Parathyroid adenoma (tissue), 2 donors: ENCODE measurements around the gene HRCT1.

ENCODE experiments used
- H2AFZ ChIP-seq: fragments of 300-600 bp; sonication (generic); one replicate; pipeline ENCODE4 v1.7.0; 2017; ENCODE audit warnings: antibody characterized with exemption, mild to moderate bottlenecking
- H3K27ac ChIP-seq: fragments of 300-600 bp; sonication (generic); one replicate; pipeline ENCODE4 v1.7.0; 2017
- H3K27me3 ChIP-seq: fragments of 300-600 bp; sonication (generic); one replicate; pipeline ENCODE4 v1.7.0; 2017; ENCODE audit warnings: low read length; ENCODE audit not compliant: control insufficient read depth, insufficient read depth
- H3K36me3 ChIP-seq: fragments of 300-600 bp; sonication (generic); one replicate; pipeline ENCODE4 v1.7.0; 2017; ENCODE audit warnings: low read length; ENCODE audit not compliant: control insufficient read depth, insufficient read depth
- H3K4me1 ChIP-seq: fragments of 300-600 bp; sonication (generic); one replicate; pipeline ENCODE4 v1.7.0; 2017; ENCODE audit warnings: control low read depth
- H3K4me2 ChIP-seq: fragments of 300-600 bp; sonication (generic); one replicate; pipeline ENCODE4 v1.7.0; 2017; ENCODE audit warnings: low read length
- H3K4me3 ChIP-seq: fragments of 300-600 bp; sonication (generic); one replicate; pipeline ENCODE4 v1.7.0; 2017; ENCODE audit warnings: low read depth, low read length
- H3K79me2 ChIP-seq: fragments of 300-600 bp; sonication (generic); one replicate; pipeline ENCODE4 v1.7.0; 2017; ENCODE audit warnings: control low read depth
- H3K9ac ChIP-seq: fragments of 300-600 bp; sonication (generic); one replicate; pipeline ENCODE4 v1.7.0; 2017; ENCODE audit warnings: mild to moderate bottlenecking
- H3K9me3 ChIP-seq: fragments of 300-600 bp; sonication (generic); one replicate; pipeline ENCODE4 v1.7.0; 2017; ENCODE audit warnings: low read length; ENCODE audit not compliant: control insufficient read depth
- CTCF ChIP-seq: fragments of 300-600 bp; sonication (generic); IDR thresholded peaks from one replicate; pipeline ENCODE4 v1.7.0; 2017; ENCODE audit warnings: antibody characterized with exemption, mild to moderate bottlenecking
- donor health status: primary hyperparathyroidism.

HRCT1 gene

GRCh38 chr9:35859310-35859989, 46.6 kb upstream of the HRCT1 start:
- no peak overlapping the region for H3K27ac ChIP-seq
- peaks cover 4% of the 10 kb centered on the region for H3K4me1 ChIP-seq
- no peak overlapping the region for H3K4me3 ChIP-seq
- H3K79me2 ChIP-seq = no peaks in the 10 kb centered on the region
- no peaks in the 10 kb centered on the region for H3K36me3 ChIP-seq
- H3K9ac ChIP-seq = no peak overlapping the region
- TF ChIP-seq CTCF = no peak
- H3K4me2 ChIP-seq = no peak overlapping the region
- peaks cover 2% of the 10 kb centered on the region for H3K27me3 ChIP-seq
- no peaks in the 10 kb centered on the region for H3K9me3 ChIP-seq
- no peak overlapping the region for H2AFZ ChIP-seq

- H3K4me2 ChIP-seq = no peak overlapping the region
- no peak for TF ChIP-seq CTCF
- no peaks in the 10 kb centered on the region for H3K9me3 ChIP-seq
- H3K4me3 ChIP-seq = no peak overlapping the region
- H2AFZ ChIP-seq = no peak overlapping the region
- peaks cover 2% of the 10 kb centered on the region for H3K27me3 ChIP-seq
- H3K27ac ChIP-seq = no peak overlapping the region
- no peak overlapping the region for H3K9ac ChIP-seq
- no peaks in the 10 kb centered on the region for H3K36me3 ChIP-seq
- H3K4me1 ChIP-seq = peaks cover 4% of the 10 kb centered on the region
- H3K79me2 ChIP-seq = no peaks in the 10 kb centered on the region
These were observed 46.0 kb upstream of the HRCT1 start for GRCh38 chr9:35859990-35860339.

GRCh38 chr9:35861161-35861897, 44.7 kb upstream of the HRCT1 start:
- Histone ChIP-seq H3K4me3 (no peak overlapping the region), H3K4me1 (peaks cover 4% of the 10 kb centered on the region), H3K27me3 (peaks cover 2% of the 10 kb centered on the region), H3K9ac (no peak overlapping the region), H3K4me2 (no peak overlapping the region), H3K9me3 (no peaks in the 10 kb centered on the region), H3K27ac (no peak overlapping the region), H2AFZ (no peak overlapping the region), H3K36me3 (no peaks in the 10 kb centered on the region), H3K79me2 (no peaks in the 10 kb centered on the region)
- TF ChIP-seq CTCF = no peak

- H2AFZ ChIP-seq = no peak overlapping the region
- H3K4me1 ChIP-seq = peaks cover 4% of the 10 kb centered on the region
- no peaks in the 10 kb centered on the region for H3K36me3 ChIP-seq
- no peak for TF ChIP-seq CTCF
- H3K27ac ChIP-seq = no peak overlapping the region
- peaks cover 2% of the 10 kb centered on the region for H3K27me3 ChIP-seq
- no peak overlapping the region for H3K4me3 ChIP-seq
- no peaks in the 10 kb centered on the region for H3K79me2 ChIP-seq
- no peaks in the 10 kb centered on the region for H3K9me3 ChIP-seq
- no peak overlapping the region for H3K4me2 ChIP-seq
- no peak overlapping the region for H3K9ac ChIP-seq
These were observed 43.7 kb upstream of the HRCT1 start for GRCh38 chr9:35862328-35862727.
